K562 (cell line): Measurements from ENCODE around the gene RXRB. TPM values are rescaled to one million over a fixed set of nuclear protein-coding genes. Genes with fewer than 3 reads are reported as not detected.

Experiments used
- ATAC-seq: fragments of 200-7000 bp; cut with Tn5 transposase; 3 replicates; pipeline ENCODE4 v1.9.1; 2020; ENCODE audit warnings: moderate library complexity
- BruUV-seq: library from RNA; stranded (reverse); fragments of 400-500 nt; replicated peaks from 2 replicates; lab custom pipeline; 2021; lab: Mats Ljungman, UMichigan
- CTCF ChIA-PET: fragments of 300-600 bp; formaldehyde crosslinking; extraction: SDS; loops from one replicate; lab custom pipeline; 2021; ENCODE audit warnings: low intra/inter-chr PET ratio; lab: Yijun Ruan, JAX
- POLR2A ChIA-PET: fragments of 300-600, 350-650 bp; sonication (Branson Sonifier 250); formaldehyde crosslinking; extraction: SDS; loops from one replicate; lab custom pipeline; 2021; ENCODE audit warnings: antibody characterized with exemption, inconsistent platforms; lab: Yijun Ruan, JAX
- DNase-seq, 4 experiments: peaks; one replicate each; pipeline versions ENCODE4 v3.0.0 to v3.0.0-alpha.2; 2011 to 2018; ENCODE audit warnings: low spot score in 3 of 4, mixed read lengths in 3 of 4; ENCODE audit errors: extremely low read depth in 1 of 4
- FAIRE-seq: peaks from 2 replicates; lab custom pipeline; 2011; peaks lifted over from hg19 to GRCh38; lab: Jason Lieb, UNC
- H2AFZ ChIP-seq: 2 replicates; pipeline ENCODE4 v1.6.0; 2011; ENCODE audit warnings: low read depth, low read length, control low read depth, inconsistent platforms
- H3K27ac ChIP-seq: fragments of 200-600 bp; 3 replicates; pipeline ENCODE4 v1.8.0; 2011; ENCODE audit warnings: low read depth, mild to moderate bottlenecking, control low read depth, inconsistent platforms, low read length, moderate library complexity, mixed read lengths; ENCODE audit errors: extremely low read depth
- H3K27me3 ChIP-seq, 2 experiments: fragments of 300-600 bp in 1 of 2; 2 replicates in 1 of 2; 3 replicates in 1 of 2; pipeline versions ENCODE4 v1.6.0 to v1.8.0; 2011; ENCODE audit warnings: inconsistent platforms in 2 of 2, low read length in 2 of 2, mild to moderate bottlenecking in 1 of 2, mixed read lengths in 1 of 2, moderate library complexity in 1 of 2; ENCODE audit not compliant: control insufficient read depth in 2 of 2, insufficient read depth in 2 of 2
- H3K36me3 ChIP-seq: fragments of 300-600 bp; 3 replicates; pipeline ENCODE4 v1.8.0; 2011; ENCODE audit warnings: mild to moderate bottlenecking, low read length, inconsistent platforms; ENCODE audit not compliant: control insufficient read depth, insufficient read depth
- H3K4me1 ChIP-seq, 2 experiments: fragments of 200-600 bp in 1 of 2; replicated peaks in 1 of 2; 2 replicates in 1 of 2; 3 replicates in 1 of 2; pipeline versions ENCODE4 v1.5.1 to v1.8.0; 2011; ENCODE audit warnings: inconsistent platforms in 2 of 2, low read length in 2 of 2, mild to moderate bottlenecking in 1 of 2, mixed read lengths in 1 of 2, moderate library complexity in 1 of 2; ENCODE audit not compliant: control insufficient read depth in 2 of 2, insufficient read depth in 2 of 2
- H3K4me2 ChIP-seq: 2 replicates; pipeline ENCODE4 v1.6.1; 2011; ENCODE audit warnings: low read length, control low read depth, inconsistent platforms, mixed read lengths; ENCODE audit not compliant: insufficient read depth
- H3K4me3 ChIP-seq: fragments of 200-600 bp; sonication (generic), shearing (Covaris generic); 2 replicates; pipeline ENCODE4 v1.5.1; 2016; ENCODE audit warnings: control low read depth, inconsistent platforms
- H3K79me2 ChIP-seq: fragments of 200-600 bp; 3 replicates; pipeline ENCODE4 v1.8.0; 2011; ENCODE audit warnings: low read length, inconsistent platforms; ENCODE audit not compliant: control insufficient read depth, insufficient read depth
- H3K9ac ChIP-seq, 2 experiments: 2 replicates each; pipeline versions ENCODE4 v1.6.0 to v1.6.1; 2011; ENCODE audit warnings: low read depth in 2 of 2, low read length in 2 of 2, control low read depth in 1 of 2, inconsistent platforms in 1 of 2, mild to moderate bottlenecking in 1 of 2, mixed read lengths in 1 of 2; ENCODE audit not compliant: insufficient read depth in 1 of 2
- H3K9me1 ChIP-seq: one replicate; pipeline ENCODE4 v1.6.0; 2011; ENCODE audit warnings: inconsistent platforms, mild to moderate bottlenecking, low read length, moderate library complexity; ENCODE audit not compliant: control insufficient read depth, insufficient read depth
- H3K9me3 ChIP-seq: replicated peaks from 2 replicates; pipeline ENCODE4 v1.5.1; 2011; ENCODE audit warnings: low read depth, low read length, inconsistent platforms; ENCODE audit not compliant: control insufficient read depth, insufficient read depth
- H4K20me1 ChIP-seq: replicated peaks from 2 replicates; pipeline ENCODE4 v1.6.1; 2011; ENCODE audit warnings: low read length, inconsistent platforms, mixed read lengths; ENCODE audit not compliant: control insufficient read depth, insufficient read depth
- EZH2 ChIP-seq: IDR thresholded peaks from 2 replicates; pipeline ENCODE4 v1.6.1; 2012; ENCODE audit warnings: low read depth, mild to moderate bottlenecking, inconsistent platforms, low read length, borderline replicate concordance
- IRF9 ChIP-seq: fragments of 450-650 bp; IDR thresholded peaks from 2 replicates; pipeline ENCODE4 v1.6.1; 2016; ENCODE audit warnings: missing biosample characterization, missing genetic modification characterization
- POLR2G ChIP-seq: fragments of 200-400 bp; formaldehyde crosslinking; IDR thresholded peaks from 2 replicates; pipeline ENCODE4 v1.6.1; 2017; ENCODE audit warnings: low read depth, mild to moderate bottlenecking, antibody characterized with exemption, low read length, moderate library complexity
- RBFOX2 ChIP-seq: fragments of 200-400 bp; formaldehyde crosslinking; IDR thresholded peaks from 2 replicates; pipeline ENCODE4 v1.6.1; 2017; ENCODE audit warnings: low read depth, mild to moderate bottlenecking, low read length, moderate library complexity
- TCF7 ChIP-seq: sonication (generic); IDR thresholded peaks from 2 replicates; pipeline ENCODE4 v1.6.1; 2016; ENCODE audit warnings: antibody characterized with exemption, borderline replicate concordance
- TEAD2 ChIP-seq: fragments of 450-650 bp; IDR thresholded peaks from 2 replicates; pipeline ENCODE4 v1.6.1; 2016; ENCODE audit warnings: missing genetic modification characterization, control low read depth, missing compliant biosample characterization
- ZNF445 ChIP-seq: fragments of 250-450 bp; sonication (Bioruptor Pico); IDR thresholded peaks from 2 replicates; pipeline ENCODE4 v1.4.0; 2020; ENCODE audit warnings: low read depth, mild to moderate bottlenecking, moderate library complexity
- ZNF551 ChIP-seq: fragments of 250-450 bp; sonication (Bioruptor Pico); IDR thresholded peaks from 2 replicates; pipeline ENCODE4 v1.5.0; 2021; ENCODE audit warnings: mild to moderate bottlenecking, moderate library complexity
- WGBS: fragments of 100-300 bp; shearing (Covaris generic); methylation state at CpG from one replicate; pipeline ENCODE4 v1.1.6; 2016; ENCODE audit warnings: low coverage, mixed read lengths; ENCODE audit not compliant: insufficient coverage; ENCODE audit errors: missing lambda C conversion rate; 5-methylcytosine and 5-hydroxymethylcytosine counted together
- in situ Hi-C: fragments of 300-500 bp; cut with MboI; formaldehyde crosslinking; loops from 4 replicates; pipeline ENCODE4 v1.15.0; 2018; ENCODE audit warnings: inconsistent platforms, mixed read lengths
- intact Hi-C: fragments of 100-400 bp; cut with micrococcal nuclease; formaldehyde crosslinking; loops from 2 replicates; pipeline ENCODE4 v1.14.2; 2022
- polyA plus RNA-seq, 8 experiments: library from polyadenylated mRNA; depleted of rRNA in 4 of 8; stranded (reverse) in 5 of 8; unstranded in 3 of 8; fragments of >200 nt; fragmentation: Nextera tagmentation in 2 of 8; fragmentation: Illumina TruSeq in 1 of 8; extraction: Ambion mirVana in 2 of 8; extraction: Trizol in 1 of 8; gene quantifications; 2 replicates each; pipeline versions ENCODE4 v1.2.1 to v1.2.3, GENCODE V29; 2011 to 2014; ENCODE audit warnings: inconsistent platforms in 1 of 8, missing spikeins in 1 of 8
- total RNA-seq, 7 experiments: library from RNA; depleted of rRNA in 6 of 7; stranded (reverse); fragments of >200 nt in 6 of 7; fragmentation: Illumina TruSeq in 2 of 7; extraction: Trizol in 2 of 7; gene quantifications; 2 replicates each; pipeline versions ENCODE4 v1.2.1 to v1.2.3, GENCODE V29; 2011 to 2021; ENCODE audit warnings: low replicate concordance in 1 of 7
- TF ChIP-seq, protein P1 (sequence below): fragments of 450-650 bp; IDR thresholded peaks from 2 replicates; pipeline ENCODE4 v1.6.1; 2016; ENCODE audit warnings: mild to moderate bottlenecking, moderate library complexity

The RXRB gene
- total and polyA plus RNA-seq, 9 of the 15 experiments (the other 6 are each of a cell fraction or from before 2014, with no cell fraction given) = 0.76 to 35.5 (median 18.4) TPM

DNA sequence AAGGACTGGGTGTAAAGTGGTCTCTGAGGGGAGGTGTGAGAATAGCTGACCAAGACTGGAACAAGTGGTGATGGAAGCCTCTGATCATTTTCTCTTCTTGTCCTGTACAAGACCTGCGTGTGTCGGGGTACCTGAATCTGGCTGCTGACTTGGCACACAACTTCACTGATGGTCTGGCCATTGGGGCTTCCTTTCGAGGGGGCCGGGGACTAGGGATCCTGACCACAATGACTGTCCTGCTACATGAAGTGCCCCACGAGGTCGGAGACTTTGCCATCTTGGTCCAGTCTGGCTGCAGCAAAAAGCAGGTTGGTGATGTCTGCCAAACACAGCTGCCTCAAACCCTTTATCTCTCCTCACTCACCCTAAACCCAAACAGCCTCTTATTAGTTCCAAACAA is 2.3 kb upstream of the RXRB start:
- peaks cover 3% of the 10 kb centered on the region for H3K9me1 ChIP-seq
- FAIRE-seq = no peak
- H3K9ac ChIP-seq = peak overlapping the region; percentile 41 to 100; a peak in 3 of 4 replicates
- no peak overlapping the region for H2AFZ ChIP-seq
- TF ChIP-seq TEAD2 (tag) (no peak), ZNF551 (CRISPR knock-in tag) (no peak), POLR2G (0 out of 2 replicates have a peak, but pooled peaks have one; percentile 14), RBFOX2 (peak; percentile 55; the same call in 1 of the 2 replicates), ZNF445 (CRISPR knock-in tag) (no peak), EZH2 (no peak), TCF7 (no peak), IRF9 (tag) (no peak)
- TF ChIP-seq, protein P1, sequence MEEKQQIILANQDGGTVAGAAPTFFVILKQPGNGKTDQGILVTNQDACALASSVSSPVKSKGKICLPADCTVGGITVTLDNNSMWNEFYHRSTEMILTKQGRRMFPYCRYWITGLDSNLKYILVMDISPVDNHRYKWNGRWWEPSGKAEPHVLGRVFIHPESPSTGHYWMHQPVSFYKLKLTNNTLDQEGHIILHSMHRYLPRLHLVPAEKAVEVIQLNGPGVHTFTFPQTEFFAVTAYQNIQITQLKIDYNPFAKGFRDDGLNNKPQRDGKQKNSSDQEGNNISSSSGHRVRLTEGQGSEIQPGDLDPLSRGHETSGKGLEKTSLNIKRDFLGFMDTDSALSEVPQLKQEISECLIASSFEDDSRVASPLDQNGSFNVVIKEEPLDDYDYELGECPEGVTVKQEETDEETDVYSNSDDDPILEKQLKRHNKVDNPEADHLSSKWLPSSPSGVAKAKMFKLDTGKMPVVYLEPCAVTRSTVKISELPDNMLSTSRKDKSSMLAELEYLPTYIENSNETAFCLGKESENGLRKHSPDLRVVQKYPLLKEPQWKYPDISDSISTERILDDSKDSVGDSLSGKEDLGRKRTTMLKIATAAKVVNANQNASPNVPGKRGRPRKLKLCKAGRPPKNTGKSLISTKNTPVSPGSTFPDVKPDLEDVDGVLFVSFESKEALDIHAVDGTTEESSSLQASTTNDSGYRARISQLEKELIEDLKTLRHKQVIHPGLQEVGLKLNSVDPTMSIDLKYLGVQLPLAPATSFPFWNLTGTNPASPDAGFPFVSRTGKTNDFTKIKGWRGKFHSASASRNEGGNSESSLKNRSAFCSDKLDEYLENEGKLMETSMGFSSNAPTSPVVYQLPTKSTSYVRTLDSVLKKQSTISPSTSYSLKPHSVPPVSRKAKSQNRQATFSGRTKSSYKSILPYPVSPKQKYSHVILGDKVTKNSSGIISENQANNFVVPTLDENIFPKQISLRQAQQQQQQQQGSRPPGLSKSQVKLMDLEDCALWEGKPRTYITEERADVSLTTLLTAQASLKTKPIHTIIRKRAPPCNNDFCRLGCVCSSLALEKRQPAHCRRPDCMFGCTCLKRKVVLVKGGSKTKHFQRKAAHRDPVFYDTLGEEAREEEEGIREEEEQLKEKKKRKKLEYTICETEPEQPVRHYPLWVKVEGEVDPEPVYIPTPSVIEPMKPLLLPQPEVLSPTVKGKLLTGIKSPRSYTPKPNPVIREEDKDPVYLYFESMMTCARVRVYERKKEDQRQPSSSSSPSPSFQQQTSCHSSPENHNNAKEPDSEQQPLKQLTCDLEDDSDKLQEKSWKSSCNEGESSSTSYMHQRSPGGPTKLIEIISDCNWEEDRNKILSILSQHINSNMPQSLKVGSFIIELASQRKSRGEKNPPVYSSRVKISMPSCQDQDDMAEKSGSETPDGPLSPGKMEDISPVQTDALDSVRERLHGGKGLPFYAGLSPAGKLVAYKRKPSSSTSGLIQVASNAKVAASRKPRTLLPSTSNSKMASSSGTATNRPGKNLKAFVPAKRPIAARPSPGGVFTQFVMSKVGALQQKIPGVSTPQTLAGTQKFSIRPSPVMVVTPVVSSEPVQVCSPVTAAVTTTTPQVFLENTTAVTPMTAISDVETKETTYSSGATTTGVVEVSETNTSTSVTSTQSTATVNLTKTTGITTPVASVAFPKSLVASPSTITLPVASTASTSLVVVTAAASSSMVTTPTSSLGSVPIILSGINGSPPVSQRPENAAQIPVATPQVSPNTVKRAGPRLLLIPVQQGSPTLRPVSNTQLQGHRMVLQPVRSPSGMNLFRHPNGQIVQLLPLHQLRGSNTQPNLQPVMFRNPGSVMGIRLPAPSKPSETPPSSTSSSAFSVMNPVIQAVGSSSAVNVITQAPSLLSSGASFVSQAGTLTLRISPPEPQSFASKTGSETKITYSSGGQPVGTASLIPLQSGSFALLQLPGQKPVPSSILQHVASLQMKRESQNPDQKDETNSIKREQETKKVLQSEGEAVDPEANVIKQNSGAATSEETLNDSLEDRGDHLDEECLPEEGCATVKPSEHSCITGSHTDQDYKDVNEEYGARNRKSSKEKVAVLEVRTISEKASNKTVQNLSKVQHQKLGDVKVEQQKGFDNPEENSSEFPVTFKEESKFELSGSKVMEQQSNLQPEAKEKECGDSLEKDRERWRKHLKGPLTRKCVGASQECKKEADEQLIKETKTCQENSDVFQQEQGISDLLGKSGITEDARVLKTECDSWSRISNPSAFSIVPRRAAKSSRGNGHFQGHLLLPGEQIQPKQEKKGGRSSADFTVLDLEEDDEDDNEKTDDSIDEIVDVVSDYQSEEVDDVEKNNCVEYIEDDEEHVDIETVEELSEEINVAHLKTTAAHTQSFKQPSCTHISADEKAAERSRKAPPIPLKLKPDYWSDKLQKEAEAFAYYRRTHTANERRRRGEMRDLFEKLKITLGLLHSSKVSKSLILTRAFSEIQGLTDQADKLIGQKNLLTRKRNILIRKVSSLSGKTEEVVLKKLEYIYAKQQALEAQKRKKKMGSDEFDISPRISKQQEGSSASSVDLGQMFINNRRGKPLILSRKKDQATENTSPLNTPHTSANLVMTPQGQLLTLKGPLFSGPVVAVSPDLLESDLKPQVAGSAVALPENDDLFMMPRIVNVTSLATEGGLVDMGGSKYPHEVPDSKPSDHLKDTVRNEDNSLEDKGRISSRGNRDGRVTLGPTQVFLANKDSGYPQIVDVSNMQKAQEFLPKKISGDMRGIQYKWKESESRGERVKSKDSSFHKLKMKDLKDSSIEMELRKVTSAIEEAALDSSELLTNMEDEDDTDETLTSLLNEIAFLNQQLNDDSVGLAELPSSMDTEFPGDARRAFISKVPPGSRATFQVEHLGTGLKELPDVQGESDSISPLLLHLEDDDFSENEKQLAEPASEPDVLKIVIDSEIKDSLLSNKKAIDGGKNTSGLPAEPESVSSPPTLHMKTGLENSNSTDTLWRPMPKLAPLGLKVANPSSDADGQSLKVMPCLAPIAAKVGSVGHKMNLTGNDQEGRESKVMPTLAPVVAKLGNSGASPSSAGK = no peak
- 79% methylated on average over 6 of the region's 6 CpGs for WGBS
- peaks cover 17% of the 10 kb centered on the region for H4K20me1 ChIP-seq
- ChIA-PET POLR2A (interaction anchor here (0.6 to 1.8 kb wide), 5 partner anchors 8 to 113 kb away, joined by 3 to 9 read pairs (median 4); no protein-coding TSS in a partner anchor), CTCF (no interaction called here)
- H3K36me3 ChIP-seq = peaks cover 36% of the 10 kb centered on the region
- H3K4me2 ChIP-seq = peak overlapping the region; percentile 100
- no peaks in the 10 kb centered on the region for H3K9me3 ChIP-seq
- ATAC-seq = no peak
- BruUV-seq = no TSS peak
- in situ Hi-C loops (no loop called here), intact Hi-C loops (loop anchor here (5.0 kb wide), 1 partner anchor 1070 kb away; the partner anchor contains the start of gene FKBPL)
- peak overlapping the region; percentile 65 for H3K4me3 ChIP-seq
- no peaks in the 10 kb centered on the region for H3K27me3 ChIP-seq
- H3K27ac ChIP-seq = peak overlapping the region; percentile 99; the same call in 1 of the 3 replicates
- H3K4me1 ChIP-seq = peaks cover 47 to 67% of the 10 kb centered on the region in 2 experiments
- DNase-seq = no peak
- peaks cover 76% of the 10 kb centered on the region for H3K79me2 ChIP-seq
